ENCODE results near the gene PHKG2.
A peak's percentile ranks its signal among the peaks of the same experiment; 100 is the strongest.

Gene PHKG2

GRCh38 chr16:30771726-30772125, 23.5 kb downstream of the PHKG2 start:
- H3K9me2 ChIP-seq (replicated peaks; ENCODE audit: insufficient read depth, low read length), result no peaks in the 10 kb centered on the region
- H3K9me3 ChIP-seq (ENCODE audit: insufficient read depth, low read length), result no peaks in the 10 kb centered on the region
- no peaks in the 10 kb centered on the region for H3K79me2 ChIP-seq (ENCODE audit: insufficient read depth, low read length)
- H3K27me3 ChIP-seq (ENCODE audit: low read length), result no peaks in the 10 kb centered on the region
- no peaks in the 10 kb centered on the region for H3F3A ChIP-seq (ENCODE audit: insufficient read depth)
- no peaks in the 10 kb centered on the region for H4K20me1 ChIP-seq (ENCODE audit: low read depth, low read length)
- no peaks in the 10 kb centered on the region for H3K36me3 ChIP-seq (ENCODE audit: low read length)
- no peak overlapping the region for H3K4me2 ChIP-seq (ENCODE audit: low read depth, low read length, poor library complexity, severe bottlenecking)
- H3K4me3 ChIP-seq (ENCODE audit: insufficient read depth, low read length, poor library complexity, severe bottlenecking), result no peak overlapping the region
- H3K27ac ChIP-seq (ENCODE audit: low read depth, low read length), result no peak overlapping the region
- TF ChIP-seq EZH2phosphoT487 (conservative IDR thresholded peaks at IDR 0.05; ENCODE audit: low read length), result no peak
- TF ChIP-seq CTCF (IDR thresholded peaks at IDR 0.05; ENCODE audit: insufficient read depth, low read length, poor library complexity, severe bottlenecking), result no peak
- no peak overlapping the region for H2AFZ ChIP-seq (ENCODE audit: low read depth, low read length, severe bottlenecking)
- H3K9ac ChIP-seq (ENCODE audit: low read length), result no peak overlapping the region

GRCh38 chr16:30773826-30774225, 25.6 kb downstream of the PHKG2 start:
- no peak overlapping the region for H3K4me2 ChIP-seq (ENCODE audit: low read depth, low read length, poor library complexity, severe bottlenecking)
- H3K27ac ChIP-seq (ENCODE audit: low read depth, low read length), result no peak overlapping the region
- H3K9me2 ChIP-seq (replicated peaks; ENCODE audit: insufficient read depth, low read length), result no peaks in the 10 kb centered on the region
- no peaks in the 10 kb centered on the region for H3K36me3 ChIP-seq (ENCODE audit: low read length)
- no peaks in the 10 kb centered on the region for H4K20me1 ChIP-seq (ENCODE audit: low read depth, low read length)
- H3K9ac ChIP-seq (ENCODE audit: low read length), result no peak overlapping the region
- H3K4me3 ChIP-seq (ENCODE audit: insufficient read depth, low read length, poor library complexity, severe bottlenecking), result no peak overlapping the region
- no peaks in the 10 kb centered on the region for H3K9me3 ChIP-seq (ENCODE audit: insufficient read depth, low read length)
- H2AFZ ChIP-seq (ENCODE audit: low read depth, low read length, severe bottlenecking), result no peak overlapping the region
- TF ChIP-seq CTCF (IDR thresholded peaks at IDR 0.05; ENCODE audit: insufficient read depth, low read length, poor library complexity, severe bottlenecking) (no peak), EZH2phosphoT487 (conservative IDR thresholded peaks at IDR 0.05; ENCODE audit: low read length) (no peak)
- H3K27me3 ChIP-seq (ENCODE audit: low read length), result no peaks in the 10 kb centered on the region
- no peaks in the 10 kb centered on the region for H3K79me2 ChIP-seq (ENCODE audit: insufficient read depth, low read length)
- no peaks in the 10 kb centered on the region for H3F3A ChIP-seq (ENCODE audit: insufficient read depth)

DNA sequence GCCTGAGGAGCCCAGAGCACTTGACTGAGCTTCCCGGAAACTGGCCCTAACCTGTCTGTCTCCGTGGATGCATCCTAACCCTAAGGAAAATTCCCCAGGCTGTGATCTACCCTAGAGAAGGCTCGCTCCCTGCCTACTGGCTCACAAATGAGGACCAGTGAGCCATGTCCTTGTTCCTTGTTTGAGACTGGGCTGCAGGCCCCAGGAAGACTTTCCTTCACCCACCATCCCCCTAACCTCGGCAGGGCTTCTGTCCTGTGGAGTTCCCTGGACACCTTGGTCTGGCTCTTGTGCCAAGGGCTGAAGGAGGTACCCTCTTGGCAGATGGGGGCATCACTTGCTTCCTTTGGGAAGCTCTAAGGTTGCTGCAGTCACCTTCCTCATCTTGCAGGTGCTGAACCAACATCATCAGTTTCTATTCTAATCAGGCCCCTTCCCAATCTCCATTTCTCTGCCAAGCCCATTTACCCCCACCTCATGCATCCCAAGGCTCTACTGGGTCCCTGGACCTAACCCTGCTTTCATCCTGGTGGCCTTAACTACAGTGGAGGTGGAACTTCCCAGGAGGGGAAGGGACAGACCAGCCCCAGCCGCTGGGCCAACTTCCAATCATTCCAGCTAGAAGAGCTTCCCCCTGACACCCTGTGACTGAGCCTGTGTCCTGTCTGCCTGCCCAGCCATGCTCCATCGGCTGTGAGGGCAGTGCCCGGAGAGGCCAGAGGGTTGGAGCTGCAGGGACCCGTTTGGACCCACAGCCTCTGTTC, 26.3 kb downstream of the PHKG2 start:
- peak overlapping the region; percentile 49; the same call in 1 of the 2 replicates for H3K27ac ChIP-seq (ENCODE audit: low read depth, low read length)

More for the DNA sequence above, 26.3 kb downstream of the PHKG2 start:
- no peaks in the 10 kb centered on the region for H3K9me2 ChIP-seq (replicated peaks; ENCODE audit: insufficient read depth, low read length)
- peak overlapping the region; percentile 79 for H3K9ac ChIP-seq (ENCODE audit: low read length)
- H4K20me1 ChIP-seq (ENCODE audit: low read depth, low read length), result no peaks in the 10 kb centered on the region
- no peaks in the 10 kb centered on the region for H3F3A ChIP-seq (ENCODE audit: insufficient read depth)
- H3K36me3 ChIP-seq (ENCODE audit: low read length), result no peaks in the 10 kb centered on the region
- H3K9me3 ChIP-seq (ENCODE audit: insufficient read depth, low read length), result no peaks in the 10 kb centered on the region
- TF ChIP-seq CTCF (IDR thresholded peaks at IDR 0.05; ENCODE audit: insufficient read depth, low read length, poor library complexity, severe bottlenecking) (no peak), EZH2phosphoT487 (conservative IDR thresholded peaks at IDR 0.05; ENCODE audit: low read length) (no peak)
- H3K4me2 ChIP-seq (ENCODE audit: low read depth, low read length, poor library complexity, severe bottlenecking), result peak overlapping the region; percentile 57
- H3K27me3 ChIP-seq (ENCODE audit: low read length), result no peaks in the 10 kb centered on the region
- H2AFZ ChIP-seq (ENCODE audit: low read depth, low read length, severe bottlenecking), result peak overlapping the region; percentile 63
- H3K4me3 ChIP-seq (ENCODE audit: insufficient read depth, low read length, poor library complexity, severe bottlenecking), result peak overlapping the region; percentile 69
- H3K79me2 ChIP-seq (ENCODE audit: insufficient read depth, low read length), result no peaks in the 10 kb centered on the region

Data from SU-DHL-6 (cell line).